GM19328 (cell line): ENCODE measurements around the gene NFATC1.

ENCODE experiments used
- ATAC-seq: cut with Tn5 transposase; IDR thresholded peaks from one replicate; pipeline ENCODE4 v1.9.1; 2021; ENCODE audit warnings: mild to moderate bottlenecking, moderate library complexity; ENCODE audit not compliant: unreplicated experiment

The NFATC1 gene

GRCh38 chr18:79529991-79530390 is 134.3 kb downstream of the NFATC1 start:
- ATAC-seq, result no peak

GRCh38 chr18:79530821-79531220 is 135.1 kb downstream of the NFATC1 start:
- ATAC-seq, result no peak

GRCh38 chr18:79531386-79531785 is 135.7 kb downstream of the NFATC1 start:
- ATAC-seq, result no peak

- ATAC-seq, result no peak
Measured at GRCh38 chr18:79531926-79532312, 136.2 kb downstream of the NFATC1 start.

- ATAC-seq, result no peak
Measured at GRCh38 chr18:79532313-79533007, 136.7 kb downstream of the NFATC1 start.

- no peak for ATAC-seq
Measured at GRCh38 chr18:79533146-79533545, 137.4 kb downstream of the NFATC1 start.

- no peak for ATAC-seq
Measured at GRCh38 chr18:79533591-79533990, 137.9 kb downstream of the NFATC1 start.

- ATAC-seq, result no peak
Measured at GRCh38 chr18:79534356-79534755, 138.6 kb downstream of the NFATC1 start.

- ATAC-seq, result no peak
Measured at GRCh38 chr18:79537758-79538157, 142.0 kb downstream of the NFATC1 start.

GRCh38 chr18:79538635-79539034 is 142.9 kb downstream of the NFATC1 start:
- no peak for ATAC-seq

GRCh38 chr18:79540161-79540903 is 144.6 kb downstream of the NFATC1 start:
- ATAC-seq, result no peak

GRCh38 chr18:79540904-79541282 is 145.2 kb downstream of the NFATC1 start:
- no peak for ATAC-seq

GRCh38 chr18:79542213-79542612 is 146.5 kb downstream of the NFATC1 start:
- ATAC-seq, result no peak

GRCh38 chr18:79542876-79543750 is 147.4 kb downstream of the NFATC1 start:
- no peak for ATAC-seq

- ATAC-seq, result no peak
Measured at GRCh38 chr18:79543861-79544385, 148.2 kb downstream of the NFATC1 start.

- ATAC-seq, result no peak
Measured at GRCh38 chr18:79544386-79544963, 148.7 kb downstream of the NFATC1 start.

- ATAC-seq, result no peak
Measured at GRCh38 chr18:79545255-79545654, 149.5 kb downstream of the NFATC1 start.

- no peak for ATAC-seq
Measured at GRCh38 chr18:79545736-79546171, 150.0 kb downstream of the NFATC1 start.

- ATAC-seq, result no peak
Measured at GRCh38 chr18:79546781-79547272, 151.1 kb downstream of the NFATC1 start.

- no peak for ATAC-seq
Measured at GRCh38 chr18:79547413-79548076, 151.8 kb downstream of the NFATC1 start.
